MM.1S (cell line): Measurements from ENCODE around the gene TLE3.

ENCODE experiments used
- EZH2 ChIP-seq: fragments of 300-600 bp; sonication (generic); optimal IDR thresholded peaks from 2 replicates; pipeline ENCODE3; 2017; ENCODE audit warnings: low read depth, mild to moderate bottlenecking, antibody characterized with exemption, low read length, mixed read lengths
- EZH2phosphoT487 ChIP-seq: fragments of 300-600 bp; sonication (generic); IDR thresholded peaks from 2 replicates; pipeline ENCODE4 v1.6.1; 2018; ENCODE audit warnings: antibody characterized with exemption, low read length
- TF ChIP-seq, protein P1 (sequence below): fragments of 300-600 bp; sonication (generic); IDR thresholded peaks from 2 replicates; pipeline ENCODE4 v1.5.1; 2016; ENCODE audit warnings: antibody characterized with exemption, low read length, mixed read lengths

DNA sequence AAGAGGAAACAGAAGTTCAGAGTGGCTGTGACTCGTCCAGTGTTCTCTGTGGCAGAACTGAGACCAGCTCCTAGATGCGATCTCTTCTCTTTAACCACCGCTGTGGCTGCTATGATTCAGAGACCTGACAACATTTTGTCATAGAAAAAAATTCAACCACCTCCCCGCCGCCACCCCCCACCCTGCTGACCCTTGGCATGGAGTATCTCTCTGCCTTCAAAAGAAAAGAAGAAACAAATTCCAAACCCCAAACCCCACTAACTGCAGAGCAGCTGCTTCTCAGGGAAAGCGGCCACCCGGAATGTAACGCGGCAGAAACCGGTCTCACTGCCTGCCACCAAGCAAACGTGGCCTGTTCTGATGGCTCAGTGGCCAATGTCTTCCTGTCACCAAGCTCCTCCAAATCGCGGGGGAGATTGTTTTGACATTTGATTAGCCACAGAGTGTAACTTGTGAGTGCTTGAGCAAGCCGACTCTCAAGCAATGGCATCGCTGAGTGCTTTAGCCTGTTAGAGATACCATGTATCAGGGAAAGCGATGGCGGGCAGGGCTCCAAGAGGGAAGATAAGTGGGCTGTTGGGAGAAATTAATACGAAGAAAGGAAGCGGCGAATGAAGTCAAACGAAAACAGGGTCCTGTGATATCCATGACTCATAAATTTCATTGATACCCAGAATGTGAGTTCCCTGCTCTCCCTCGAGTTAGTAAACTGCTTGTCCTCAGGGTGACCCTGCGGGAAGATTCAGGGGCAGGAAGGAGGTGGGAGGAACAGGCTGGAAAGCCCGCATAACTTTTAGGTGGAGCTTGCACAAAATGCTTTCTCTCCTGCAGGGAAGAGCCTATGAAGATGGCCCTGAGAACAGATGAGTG lies 44.8 kb upstream of the TLE3 start:
- TF ChIP-seq, protein P1, sequence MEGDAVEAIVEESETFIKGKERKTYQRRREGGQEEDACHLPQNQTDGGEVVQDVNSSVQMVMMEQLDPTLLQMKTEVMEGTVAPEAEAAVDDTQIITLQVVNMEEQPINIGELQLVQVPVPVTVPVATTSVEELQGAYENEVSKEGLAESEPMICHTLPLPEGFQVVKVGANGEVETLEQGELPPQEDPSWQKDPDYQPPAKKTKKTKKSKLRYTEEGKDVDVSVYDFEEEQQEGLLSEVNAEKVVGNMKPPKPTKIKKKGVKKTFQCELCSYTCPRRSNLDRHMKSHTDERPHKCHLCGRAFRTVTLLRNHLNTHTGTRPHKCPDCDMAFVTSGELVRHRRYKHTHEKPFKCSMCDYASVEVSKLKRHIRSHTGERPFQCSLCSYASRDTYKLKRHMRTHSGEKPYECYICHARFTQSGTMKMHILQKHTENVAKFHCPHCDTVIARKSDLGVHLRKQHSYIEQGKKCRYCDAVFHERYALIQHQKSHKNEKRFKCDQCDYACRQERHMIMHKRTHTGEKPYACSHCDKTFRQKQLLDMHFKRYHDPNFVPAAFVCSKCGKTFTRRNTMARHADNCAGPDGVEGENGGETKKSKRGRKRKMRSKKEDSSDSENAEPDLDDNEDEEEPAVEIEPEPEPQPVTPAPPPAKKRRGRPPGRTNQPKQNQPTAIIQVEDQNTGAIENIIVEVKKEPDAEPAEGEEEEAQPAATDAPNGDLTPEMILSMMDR = no peak
- TF ChIP-seq EZH2phosphoT487 (no peak), EZH2 (no peak)
